NCI-H1105 treated with DMSO at 0.1 percent for 48 hours (cell line): ENCODE results near the gene DES.

Source experiments
- DNase-seq: peaks from one replicate; lab custom pipeline; 2025; lab: John Stamatoyannopoulos, UW

The DES gene

GRCh38 chr2:219472629-219473187 is 54.5 kb downstream of the DES start:
- DNase-seq, result no peak

DNA sequence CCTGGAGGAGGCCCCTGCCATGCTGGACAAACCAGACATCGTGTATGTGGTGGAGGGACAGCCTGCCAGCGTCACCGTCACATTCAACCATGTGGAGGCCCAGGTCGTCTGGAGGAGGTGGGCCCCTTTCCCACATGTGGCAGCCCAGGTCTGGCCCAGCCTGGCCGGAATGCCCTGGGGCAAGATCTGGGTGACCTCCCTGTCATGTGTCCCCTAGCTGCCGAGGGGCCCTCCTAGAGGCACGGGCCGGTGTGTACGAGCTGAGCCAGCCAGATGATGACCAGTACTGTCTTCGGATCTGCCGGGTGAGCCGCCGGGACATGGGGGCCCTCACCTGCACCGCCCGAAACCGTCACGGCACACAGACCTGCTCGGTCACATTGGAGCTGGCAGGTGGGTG is 55.3 kb downstream of the DES start:
- DNase-seq, result no peak

- no peak for DNase-seq
Measured at GRCh38 chr2:219474285-219475060, 56.3 kb downstream of the DES start.

DNA sequence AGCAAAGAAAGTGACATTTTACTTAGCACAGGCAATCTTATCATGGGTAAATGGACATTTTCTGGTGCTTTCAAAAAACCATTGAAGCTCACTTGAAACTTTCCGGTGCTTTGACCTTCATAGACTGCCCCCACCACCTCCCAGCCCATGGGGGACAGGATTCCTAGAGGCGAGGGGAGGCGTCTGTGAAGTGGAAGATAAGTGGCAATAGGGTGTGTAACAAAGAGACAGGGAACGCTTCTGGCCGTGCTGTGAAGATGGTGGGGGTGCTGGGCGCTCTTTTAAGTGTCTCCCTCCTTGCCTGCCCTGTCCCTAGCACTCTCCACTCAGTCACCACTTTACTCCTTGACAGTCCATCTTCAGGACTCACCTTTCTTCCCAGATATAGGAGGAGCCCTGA is 57.1 kb downstream of the DES start:
- no peak for DNase-seq

DNA sequence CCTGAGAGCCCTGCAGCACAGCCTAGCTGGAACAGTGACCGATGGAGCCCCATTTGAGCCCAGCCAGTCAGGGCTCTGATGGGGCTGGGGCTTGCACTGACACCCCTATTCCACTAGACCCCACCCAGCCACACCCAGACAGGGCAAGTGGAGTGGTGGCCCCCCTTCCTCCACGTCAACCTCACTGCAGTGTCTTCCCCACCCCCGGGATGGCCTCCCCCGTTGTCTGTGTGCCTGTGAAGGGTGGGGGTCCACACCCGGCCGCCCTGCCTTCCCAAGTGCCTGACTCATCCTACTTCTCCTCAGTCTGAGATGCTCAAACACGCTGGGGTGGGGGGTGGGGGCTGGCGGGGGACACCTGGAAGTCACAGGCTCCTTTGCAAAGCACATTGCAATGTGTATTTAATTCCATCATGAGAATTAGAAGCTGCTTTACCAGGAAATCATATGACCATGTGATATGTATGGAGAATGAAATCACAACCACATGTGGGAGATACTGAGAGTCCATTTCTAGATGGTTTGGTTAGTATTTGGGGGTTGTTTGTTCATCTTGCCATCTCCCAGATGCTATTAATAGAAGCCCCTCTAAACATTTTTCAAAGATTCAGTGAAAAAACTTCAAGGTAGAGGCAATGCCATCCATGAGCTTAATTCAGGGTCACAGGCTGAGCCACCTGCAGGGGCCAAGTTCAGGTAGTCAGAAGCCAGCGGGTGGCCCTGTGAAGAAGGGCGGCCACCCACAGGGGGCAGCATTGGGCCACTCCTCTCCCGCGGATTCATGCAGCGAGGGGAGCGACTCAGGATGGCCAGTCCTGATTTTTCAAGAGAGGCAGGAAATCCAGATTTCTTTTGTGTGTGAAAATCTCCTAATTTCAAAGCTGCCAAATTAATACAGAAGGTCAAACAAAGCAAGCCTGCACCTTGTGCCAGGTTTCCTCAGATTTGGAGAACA is 57.8 kb downstream of the DES start:
- peak; percentile 47 for DNase-seq
